ENCODE data around the gene VENTX. TPM values are rescaled to one million over a fixed set of nuclear protein-coding genes. Genes with fewer than 3 reads are reported as not detected.

Gene VENTX
- total and polyA plus RNA-seq, 2 experiments from 2014 or later: not detected

- H3K36me3 ChIP-seq: peaks cover 31% of the 10 kb centered on the region
- no peak for TF ChIP-seq CTCF (IDR thresholded peaks at IDR 0.05; ENCODE audit: low read depth, low read length)
- no peak overlapping the region for H3K27ac ChIP-seq
- peaks cover under 1% of the 10 kb centered on the region for H3K4me1 ChIP-seq (ENCODE audit: low read depth)
- H3K27me3 ChIP-seq: no peaks in the 10 kb centered on the region
- no peaks in the 10 kb centered on the region for H3K9me3 ChIP-seq (ENCODE audit: low read depth)
- no peak overlapping the region for H3K4me3 ChIP-seq
- DNase-seq (ENCODE audit: low read depth in 1 of 2, low spot score in 1 of 2): no peak
Observed at GRCh38 chr10:133283931-133284330, 46.3 kb downstream of the VENTX start.

GRCh38 chr10:133285217-133285616 lies 47.6 kb downstream of the VENTX start:
- Histone ChIP-seq H3K4me1 (ENCODE audit: low read depth) (no peaks in the 10 kb centered on the region), H3K36me3 (peaks cover 32% of the 10 kb centered on the region), H3K4me3 (no peak overlapping the region), H3K9me3 (ENCODE audit: low read depth) (no peaks in the 10 kb centered on the region), H3K27me3 (no peaks in the 10 kb centered on the region), H3K27ac (no peak overlapping the region)
- DNase-seq (ENCODE audit: low read depth in 1 of 2, low spot score in 1 of 2): no peak
- TF ChIP-seq CTCF (IDR thresholded peaks at IDR 0.05; ENCODE audit: low read depth, low read length): no peak

GRCh38 chr10:133286366-133286765 lies 48.7 kb downstream of the VENTX start:
- no peak for TF ChIP-seq CTCF (IDR thresholded peaks at IDR 0.05; ENCODE audit: low read depth, low read length)
- H3K27me3 ChIP-seq: no peaks in the 10 kb centered on the region
- H3K27ac ChIP-seq: no peak overlapping the region
- no peak overlapping the region for H3K4me3 ChIP-seq
- peaks cover 38% of the 10 kb centered on the region for H3K36me3 ChIP-seq
- H3K4me1 ChIP-seq (ENCODE audit: low read depth): no peaks in the 10 kb centered on the region
- H3K9me3 ChIP-seq (ENCODE audit: low read depth): no peaks in the 10 kb centered on the region
- DNase-seq (ENCODE audit: low read depth in 1 of 2, low spot score in 1 of 2): no peak

GRCh38 chr10:133287832-133288500 lies 50.3 kb downstream of the VENTX start:
- no peaks in the 10 kb centered on the region for H3K9me3 ChIP-seq (ENCODE audit: low read depth)
- no peak overlapping the region for H3K27ac ChIP-seq
- DNase-seq (ENCODE audit: low read depth in 1 of 2, low spot score in 1 of 2): no peak
- H3K27me3 ChIP-seq: no peaks in the 10 kb centered on the region
- H3K4me3 ChIP-seq: no peak overlapping the region
- H3K36me3 ChIP-seq: peaks cover 36% of the 10 kb centered on the region
- TF ChIP-seq CTCF (IDR thresholded peaks at IDR 0.05; ENCODE audit: low read depth, low read length): no peak
- H3K4me1 ChIP-seq (ENCODE audit: low read depth): no peaks in the 10 kb centered on the region

GRCh38 chr10:133289761-133290160 lies 52.1 kb downstream of the VENTX start:
- H3K36me3 ChIP-seq: peaks cover 32% of the 10 kb centered on the region
- no peak overlapping the region for H3K4me3 ChIP-seq
- H3K27me3 ChIP-seq: no peaks in the 10 kb centered on the region
- H3K4me1 ChIP-seq (ENCODE audit: low read depth): no peaks in the 10 kb centered on the region
- H3K9me3 ChIP-seq (ENCODE audit: low read depth): no peaks in the 10 kb centered on the region
- no peak for DNase-seq (ENCODE audit: low read depth in 1 of 2, low spot score in 1 of 2)
- no peak overlapping the region for H3K27ac ChIP-seq
- no peak for TF ChIP-seq CTCF (IDR thresholded peaks at IDR 0.05; ENCODE audit: low read depth, low read length)

Other genes with a start within 250 kb of the VENTX start
- 0.24 and 0.28 TPM in 2 replicates for gene ADGRA1, start 149.9 kb upstream of the VENTX start, total RNA-seq
- gene ADGRA1, start 149.9 kb upstream of the VENTX start, polyA plus RNA-seq: 0.67 TPM in 1 of 2 replicates, not detected in the other
- gene KNDC1, start 77.6 kb upstream of the VENTX start, total RNA-seq: 14.4 and 33.9 TPM in 2 replicates
- 10.8 and 12.4 TPM in 2 replicates for gene KNDC1, start 77.6 kb upstream of the VENTX start, polyA plus RNA-seq
- gene UTF1, start 7.6 kb upstream of the VENTX start, total RNA-seq: not detected in 2 replicates
- not detected in 2 replicates for gene UTF1, start 7.6 kb upstream of the VENTX start, polyA plus RNA-seq
- 2.8 and 6.9 TPM in 2 replicates for gene ADAM8, start 39.0 kb downstream of the VENTX start, total RNA-seq
- gene ADAM8, start 39.0 kb downstream of the VENTX start, polyA plus RNA-seq: 2.3 and 3.7 TPM in 2 replicates
- 70.2 and 70.8 TPM in 2 replicates for gene TUBGCP2, start 71.0 kb downstream of the VENTX start, total RNA-seq
- 52.3 and 62.4 TPM in 2 replicates for gene TUBGCP2, start 71.0 kb downstream of the VENTX start, polyA plus RNA-seq
- gene ZNF511, start 71.1 kb downstream of the VENTX start, total RNA-seq: 53.7 and 67.1 TPM in 2 replicates
- 116 and 150 TPM in 2 replicates for gene ZNF511, start 71.1 kb downstream of the VENTX start, polyA plus RNA-seq
- 9.8 and 16.3 TPM in 2 replicates for gene CALY, start 99.0 kb downstream of the VENTX start, total RNA-seq
- 12.3 and 14.8 TPM in 2 replicates for gene CALY, start 99.0 kb downstream of the VENTX start, polyA plus RNA-seq
- 0.35 and 2.3 TPM in 2 replicates for gene PRAP1, start 109.5 kb downstream of the VENTX start, total RNA-seq
- 1.6 and 3.5 TPM in 2 replicates for gene PRAP1, start 109.5 kb downstream of the VENTX start, polyA plus RNA-seq
- 20.0 and 58.1 TPM in 2 replicates for gene FUOM, start 120.2 kb downstream of the VENTX start, total RNA-seq
- 22.1 and 68.5 TPM in 2 replicates for gene FUOM, start 120.2 kb downstream of the VENTX start, polyA plus RNA-seq
- gene ECHS1, start 135.5 kb downstream of the VENTX start, total RNA-seq: 111 and 159 TPM in 2 replicates
- gene ECHS1, start 135.5 kb downstream of the VENTX start, polyA plus RNA-seq: 184 and 243 TPM in 2 replicates
- gene PAOX, start 141.4 kb downstream of the VENTX start, total RNA-seq: 14.8 and 15.8 TPM in 2 replicates
- gene PAOX, start 141.4 kb downstream of the VENTX start, polyA plus RNA-seq: 18.2 and 20.1 TPM in 2 replicates
- 35.3 and 65.1 TPM in 2 replicates for gene MTG1, start 156.3 kb downstream of the VENTX start, total RNA-seq
- gene MTG1, start 156.3 kb downstream of the VENTX start, polyA plus RNA-seq: 83.1 and 123 TPM in 2 replicates
- gene SPRN, start 186.8 kb downstream of the VENTX start, total RNA-seq: 0.33 and 0.63 TPM in 2 replicates
- 1.8 and 2.3 TPM in 2 replicates for gene SPRN, start 186.8 kb downstream of the VENTX start, polyA plus RNA-seq
- 0.74 and 5.6 TPM in 2 replicates for gene SCART1, start 216.1 kb downstream of the VENTX start, total RNA-seq
- 0.89 and 1.8 TPM in 2 replicates for gene SCART1, start 216.1 kb downstream of the VENTX start, polyA plus RNA-seq

Measured in cardiac muscle cell (in vitro differentiated cells and primary cell).